GM12875 (cell line): ENCODE results near the gene SOST.
"Not testable (repeated sequence)": the region's sequence is repeated elsewhere in the genome, so short reads cannot be mapped to it uniquely, and the experiment has no call there.

Experiments
- H3K4me3 ChIP-seq: one replicate; pipeline ENCODE4 v1.5.1; 2011; ENCODE audit warnings: low read depth, low read length, control low read depth
- TF ChIP-seq, protein P1 (sequence below): IDR thresholded peaks from 2 replicates; pipeline ENCODE4 v1.5.1; 2011; ENCODE audit warnings: low read depth, mild to moderate bottlenecking, control low read depth, inconsistent platforms, low read length, moderate library complexity, borderline replicate concordance; ENCODE audit not compliant: insufficient read depth

The SOST gene

DNA sequence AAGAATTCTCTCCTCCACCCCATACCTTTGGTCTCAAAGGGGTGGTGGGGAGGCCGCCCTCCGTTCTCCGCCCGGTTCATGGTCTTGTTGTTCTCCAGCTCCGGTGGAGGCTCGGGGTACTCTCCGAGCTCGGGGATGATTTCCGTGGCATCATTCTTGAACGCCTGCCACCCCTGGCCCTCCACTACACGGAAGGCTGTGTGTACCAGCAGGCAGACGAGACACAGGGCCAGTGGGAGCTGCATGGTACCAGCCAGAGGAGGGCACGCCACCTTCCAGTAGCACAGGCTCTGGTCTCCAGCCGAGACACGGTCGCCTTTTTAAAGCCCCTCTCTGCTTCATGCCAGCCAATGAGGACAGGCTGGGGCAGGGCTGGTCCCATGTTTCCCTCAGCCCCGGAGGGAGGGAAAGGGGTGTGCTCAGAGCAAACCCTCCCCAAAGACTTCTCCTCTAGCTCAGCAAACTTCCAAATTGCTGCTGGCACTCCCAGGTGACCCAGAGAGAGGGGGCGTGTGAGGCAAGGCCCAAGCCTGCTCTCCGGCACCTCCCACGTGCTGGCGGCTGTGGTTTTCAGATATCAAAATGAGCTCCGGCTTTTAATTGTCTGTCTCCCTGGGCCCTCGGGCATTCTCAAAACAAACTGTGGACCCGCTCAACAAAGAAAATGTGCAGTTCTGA lies at the start of gene SOST:
Gene SOST, minus strand, starts transcription at position 295 of the 678 bp plus-strand sequence. Its CDS starts 50 bp downstream, at position 245.
- H3K4me3 ChIP-seq: no peak within 1 kb of the TSS
- TF ChIP-seq, protein P1, sequence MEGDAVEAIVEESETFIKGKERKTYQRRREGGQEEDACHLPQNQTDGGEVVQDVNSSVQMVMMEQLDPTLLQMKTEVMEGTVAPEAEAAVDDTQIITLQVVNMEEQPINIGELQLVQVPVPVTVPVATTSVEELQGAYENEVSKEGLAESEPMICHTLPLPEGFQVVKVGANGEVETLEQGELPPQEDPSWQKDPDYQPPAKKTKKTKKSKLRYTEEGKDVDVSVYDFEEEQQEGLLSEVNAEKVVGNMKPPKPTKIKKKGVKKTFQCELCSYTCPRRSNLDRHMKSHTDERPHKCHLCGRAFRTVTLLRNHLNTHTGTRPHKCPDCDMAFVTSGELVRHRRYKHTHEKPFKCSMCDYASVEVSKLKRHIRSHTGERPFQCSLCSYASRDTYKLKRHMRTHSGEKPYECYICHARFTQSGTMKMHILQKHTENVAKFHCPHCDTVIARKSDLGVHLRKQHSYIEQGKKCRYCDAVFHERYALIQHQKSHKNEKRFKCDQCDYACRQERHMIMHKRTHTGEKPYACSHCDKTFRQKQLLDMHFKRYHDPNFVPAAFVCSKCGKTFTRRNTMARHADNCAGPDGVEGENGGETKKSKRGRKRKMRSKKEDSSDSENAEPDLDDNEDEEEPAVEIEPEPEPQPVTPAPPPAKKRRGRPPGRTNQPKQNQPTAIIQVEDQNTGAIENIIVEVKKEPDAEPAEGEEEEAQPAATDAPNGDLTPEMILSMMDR: no peak

DNA sequence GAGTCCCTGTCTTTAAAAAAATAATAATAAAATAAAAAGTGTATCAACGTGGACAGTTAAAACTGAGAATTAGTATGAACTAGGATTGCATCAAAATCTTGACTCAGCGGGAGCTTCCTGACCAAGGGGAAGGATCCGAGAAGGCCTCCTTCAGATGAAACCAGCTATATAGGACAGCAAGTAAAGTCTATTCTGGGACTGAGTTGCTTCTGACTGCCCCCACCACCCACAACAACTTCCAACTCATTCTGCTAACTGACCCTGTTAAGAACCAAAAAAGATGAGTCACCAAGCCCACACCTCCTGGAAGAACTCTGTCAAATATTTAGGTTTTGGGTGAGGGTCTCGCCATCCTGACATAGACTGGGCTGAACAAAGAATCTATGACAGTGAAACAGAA lies 49.5 kb upstream of the SOST start:
- TF ChIP-seq, protein P1: no peak
- no peak overlapping the region for H3K4me3 ChIP-seq

DNA sequence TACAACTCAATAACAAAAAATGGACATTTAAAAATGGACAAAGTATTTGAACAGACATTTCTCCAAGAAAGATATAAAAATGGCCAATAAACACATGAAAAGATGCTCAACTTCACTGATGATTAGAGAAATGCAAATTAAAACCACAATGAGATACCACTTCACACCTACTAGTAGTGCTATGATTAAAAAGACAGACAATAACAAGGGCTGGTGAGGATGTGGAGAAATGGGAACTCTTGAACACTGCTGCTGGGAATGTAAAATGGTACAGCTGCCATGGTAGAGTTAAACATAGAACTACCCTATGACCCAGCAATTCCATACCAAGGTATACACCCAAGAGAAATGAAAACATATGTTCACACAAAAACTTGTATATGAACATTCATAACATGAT lies 46.5 kb upstream of the SOST start:
- H3K4me3 ChIP-seq: no peak overlapping the region
- TF ChIP-seq, protein P1: no peak

DNA sequence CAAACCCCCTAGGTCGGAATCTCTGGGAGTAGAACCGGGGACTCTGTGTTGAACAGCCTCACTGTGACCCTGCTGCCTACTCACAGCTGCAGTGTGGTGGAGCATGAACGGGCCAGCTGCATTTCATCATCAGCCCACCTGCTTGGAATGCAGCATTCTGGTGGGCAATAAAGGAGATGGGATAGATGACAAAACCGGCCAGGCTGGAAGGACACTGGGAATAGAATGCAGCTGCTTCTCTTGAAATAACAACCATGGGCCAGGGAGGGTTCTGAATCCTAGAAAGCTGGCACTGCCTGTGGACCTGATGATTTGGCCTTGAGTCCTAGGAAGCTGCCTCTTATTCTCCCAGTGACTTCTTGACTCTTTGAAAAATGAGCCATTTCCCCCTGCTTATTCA lies 45.2 kb upstream of the SOST start:
- TF ChIP-seq, protein P1: no peak
- no peak overlapping the region for H3K4me3 ChIP-seq

DNA sequence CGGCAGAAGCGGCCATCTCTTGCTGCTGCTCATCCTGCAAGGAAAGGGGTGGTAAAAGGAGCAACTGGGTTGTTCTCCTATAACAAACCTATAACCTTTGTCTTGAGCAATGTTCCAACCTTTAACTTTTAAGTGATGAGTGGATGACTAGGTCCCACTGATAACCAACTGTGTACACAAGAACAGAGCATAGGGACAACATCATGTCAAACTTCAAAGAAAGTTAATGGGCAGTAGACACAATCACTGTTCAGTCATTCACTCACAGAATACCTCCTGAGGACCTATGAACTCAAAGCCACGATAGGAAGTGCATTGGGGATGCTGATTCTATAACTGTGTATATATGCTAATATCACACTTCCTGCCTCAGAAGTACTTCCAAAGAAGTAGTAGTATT lies 43.3 kb upstream of the SOST start:
- TF ChIP-seq, protein P1: no peak
- H3K4me3 ChIP-seq: no peak overlapping the region

DNA sequence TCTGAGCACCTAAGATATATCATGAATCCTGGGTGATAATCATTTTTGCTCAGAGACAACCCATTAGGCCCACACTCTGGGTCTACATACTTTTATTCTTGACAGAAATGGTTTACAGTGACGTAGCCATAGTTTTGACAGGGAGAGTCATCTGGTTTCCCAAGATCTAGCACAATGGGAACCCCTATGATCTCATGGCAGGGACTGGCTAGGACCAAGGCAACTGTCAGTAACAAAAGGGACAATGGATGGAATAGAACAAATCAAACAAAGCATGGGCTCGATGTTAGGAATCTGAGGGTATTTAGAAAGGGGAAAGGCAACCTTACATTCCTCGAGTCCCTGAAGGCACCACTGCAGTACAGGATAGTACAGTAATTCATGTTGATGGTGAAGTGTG lies 42.1 kb upstream of the SOST start:
- TF ChIP-seq, protein P1: no peak
- no peak overlapping the region for H3K4me3 ChIP-seq

DNA sequence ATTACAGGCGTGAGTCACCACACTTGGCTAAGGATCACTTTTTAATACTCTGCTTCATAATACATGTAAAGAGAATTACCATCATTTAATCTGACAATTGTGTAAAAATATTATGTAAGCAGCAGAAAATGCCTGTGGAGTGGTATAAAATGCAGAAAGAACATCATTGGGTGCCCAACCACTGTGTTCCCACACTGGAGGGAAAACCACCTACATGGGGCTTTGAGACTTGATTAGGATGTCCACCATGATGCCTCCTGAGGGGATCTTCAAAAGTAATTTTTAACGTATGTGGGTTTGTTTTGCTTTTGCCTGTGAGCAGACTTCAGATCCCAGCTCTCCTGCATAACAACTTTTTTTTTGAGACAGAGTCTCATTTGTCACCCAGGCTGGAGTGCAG lies 40.5 kb upstream of the SOST start:
- TF ChIP-seq, protein P1: no peak
- no peak overlapping the region for H3K4me3 ChIP-seq

DNA sequence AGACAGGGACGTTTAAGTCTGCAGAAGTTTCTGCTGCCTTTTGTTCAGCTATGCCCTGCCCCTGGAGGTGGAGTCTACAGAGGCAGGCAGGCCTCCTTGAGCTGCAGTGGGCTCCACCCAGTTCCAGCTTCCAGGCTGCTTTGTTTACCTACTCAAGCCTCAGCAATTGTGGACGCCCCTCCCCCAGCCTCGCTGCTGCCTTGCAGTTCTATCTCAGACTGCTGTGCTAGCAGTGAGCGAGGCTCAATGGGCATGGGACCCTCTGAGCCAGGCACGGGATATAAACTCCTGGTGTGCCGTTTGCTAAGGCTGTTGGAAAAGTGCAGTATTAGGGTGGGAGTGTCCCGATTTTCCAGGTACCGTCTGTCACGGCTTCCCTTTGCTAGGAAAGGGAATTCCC lies 39.4 kb upstream of the SOST start:
- H3K4me3 ChIP-seq: not testable (repeated sequence)

DNA sequence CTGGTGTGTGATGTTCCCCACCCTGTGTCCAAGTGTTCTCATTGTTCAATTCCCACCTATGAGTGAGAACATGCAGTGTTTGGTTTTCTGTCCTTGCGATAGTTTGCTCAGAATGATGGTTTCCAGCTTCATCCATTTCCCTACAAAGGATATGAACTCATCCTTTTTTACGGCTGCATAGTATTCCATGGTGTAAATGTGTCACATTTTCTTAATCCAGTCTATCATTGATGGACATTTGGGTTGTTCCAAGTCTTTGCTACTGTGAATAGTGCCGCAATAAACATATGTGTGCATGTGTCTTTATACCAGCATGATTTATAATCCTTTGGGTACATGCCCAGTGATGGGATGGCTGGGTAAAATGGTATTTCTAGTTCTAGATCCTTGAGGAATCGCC lies 34.1 kb upstream of the SOST start:
- H3K4me3 ChIP-seq: not testable (repeated sequence)
